GM23248 (cell line): Measurements from ENCODE around the gene EEPD1. TPM values are rescaled to one million over a fixed set of nuclear protein-coding genes. Genes with fewer than 3 reads are reported as not detected.

ENCODE experiments used
- DNase-seq: peaks from one replicate; pipeline ENCODE4 v3.0.0-alpha.2; 2015
- H2AFZ ChIP-seq: fragments of 200-600 bp; sonication (generic); 2 replicates; pipeline ENCODE4 v1.6.1; 2016; ENCODE audit warnings: antibody characterized with exemption
- H3F3A ChIP-seq: fragments of 200-600 bp; sonication (generic); 2 replicates; pipeline ENCODE4 v1.6.1; 2016; ENCODE audit warnings: mild to moderate bottlenecking, antibody characterized with exemption, mixed run types; ENCODE audit not compliant: insufficient read depth
- H3K27ac ChIP-seq: fragments of 200-600 bp; sonication (generic); 2 replicates; pipeline ENCODE4 v1.5.1; 2016; ENCODE audit warnings: mild to moderate bottlenecking
- H3K27me3 ChIP-seq: fragments of 200-600 bp; sonication (generic); replicated peaks from 2 replicates; pipeline ENCODE4 v1.6.1; 2016; ENCODE audit warnings: mild to moderate bottlenecking; ENCODE audit not compliant: insufficient read depth
- H3K36me3 ChIP-seq: fragments of 200-600 bp; sonication (generic); 2 replicates; pipeline ENCODE4 v1.6.1; 2016; ENCODE audit warnings: low read depth, mild to moderate bottlenecking
- H3K4me1 ChIP-seq: fragments of 200-600 bp; sonication (generic); 2 replicates; pipeline ENCODE4 v1.6.1; 2016; ENCODE audit warnings: mild to moderate bottlenecking; ENCODE audit not compliant: insufficient read depth
- H3K4me2 ChIP-seq: fragments of 200-600 bp; sonication (generic); one replicate; pipeline ENCODE4 v1.6.1; 2016; ENCODE audit warnings: mild to moderate bottlenecking; ENCODE audit not compliant: unreplicated experiment
- H3K4me3 ChIP-seq: fragments of 200-600 bp; sonication (generic); 2 replicates; pipeline ENCODE4 v1.5.1; 2016; ENCODE audit warnings: mild to moderate bottlenecking
- H3K79me2 ChIP-seq: fragments of 200-600 bp; sonication (generic); 2 replicates; pipeline ENCODE4 v1.6.1; 2016; ENCODE audit warnings: mild to moderate bottlenecking; ENCODE audit not compliant: insufficient read depth
- H3K9ac ChIP-seq: fragments of 200-600 bp; sonication (generic); 2 replicates; pipeline ENCODE4 v1.6.1; 2016; ENCODE audit warnings: mild to moderate bottlenecking
- H3K9me2 ChIP-seq: fragments of 200-600 bp; sonication (generic); 2 replicates; pipeline ENCODE4 v1.6.1; 2016; ENCODE audit warnings: mixed run types, mild to moderate bottlenecking, moderate library complexity; ENCODE audit not compliant: insufficient read depth
- H3K9me3 ChIP-seq: fragments of 200-600 bp; sonication (generic); one replicate; pipeline ENCODE4 v1.6.1; 2017; ENCODE audit warnings: low read depth
- H4K20me1 ChIP-seq: fragments of 200-600 bp; sonication (generic); 2 replicates; pipeline ENCODE4 v1.6.0; 2016; ENCODE audit not compliant: insufficient read depth
- EZH2 ChIP-seq: fragments of 200-600 bp; sonication (generic); IDR thresholded peaks from 2 replicates; pipeline ENCODE4 v1.6.1; 2018; ENCODE audit warnings: antibody characterized with exemption, mild to moderate bottlenecking; ENCODE audit not compliant: insufficient read depth, poor library complexity, severe bottlenecking
- EZH2phosphoT487 ChIP-seq: fragments of 200-600 bp; sonication (generic); IDR thresholded peaks from 2 replicates; pipeline ENCODE4 v1.6.1; 2018; ENCODE audit warnings: antibody characterized with exemption, moderate library complexity, mild to moderate bottlenecking, low read depth; ENCODE audit not compliant: insufficient read depth
- WGBS, 2 experiments: methylation state at CpG; one replicate each; pipeline ENCODE4 v1.1.6; 2015 to 2017; ENCODE audit warnings: low lambda C conversion rate in 2 of 2, low coverage in 1 of 2; ENCODE audit errors: missing lambda C conversion rate in 2 of 2; 5-methylcytosine and 5-hydroxymethylcytosine counted together
- in situ Hi-C: fragments of 300-500 bp; cut with MboI; formaldehyde crosslinking; loops from 2 replicates; pipeline ENCODE4 v1.15.0; 2020
- polyA plus RNA-seq: library from polyadenylated mRNA; unstranded; fragments of >200 nt; fragmentation: Nextera tagmentation; extraction: Ambion mirVana; gene quantifications from 2 replicates; pipeline ENCODE4 v1.2.1, GENCODE V29; 2016
- total RNA-seq: library from RNA; depleted of rRNA; stranded (reverse); fragments of >200 nt; shearing (Covaris generic); gene quantifications from 2 replicates; pipeline ENCODE4 v1.2.3, GENCODE V29; 2014

EEPD1 gene
- total and polyA plus RNA-seq, 2 experiments from 2014 or later = 1.6 to 5.2 TPM

DNA sequence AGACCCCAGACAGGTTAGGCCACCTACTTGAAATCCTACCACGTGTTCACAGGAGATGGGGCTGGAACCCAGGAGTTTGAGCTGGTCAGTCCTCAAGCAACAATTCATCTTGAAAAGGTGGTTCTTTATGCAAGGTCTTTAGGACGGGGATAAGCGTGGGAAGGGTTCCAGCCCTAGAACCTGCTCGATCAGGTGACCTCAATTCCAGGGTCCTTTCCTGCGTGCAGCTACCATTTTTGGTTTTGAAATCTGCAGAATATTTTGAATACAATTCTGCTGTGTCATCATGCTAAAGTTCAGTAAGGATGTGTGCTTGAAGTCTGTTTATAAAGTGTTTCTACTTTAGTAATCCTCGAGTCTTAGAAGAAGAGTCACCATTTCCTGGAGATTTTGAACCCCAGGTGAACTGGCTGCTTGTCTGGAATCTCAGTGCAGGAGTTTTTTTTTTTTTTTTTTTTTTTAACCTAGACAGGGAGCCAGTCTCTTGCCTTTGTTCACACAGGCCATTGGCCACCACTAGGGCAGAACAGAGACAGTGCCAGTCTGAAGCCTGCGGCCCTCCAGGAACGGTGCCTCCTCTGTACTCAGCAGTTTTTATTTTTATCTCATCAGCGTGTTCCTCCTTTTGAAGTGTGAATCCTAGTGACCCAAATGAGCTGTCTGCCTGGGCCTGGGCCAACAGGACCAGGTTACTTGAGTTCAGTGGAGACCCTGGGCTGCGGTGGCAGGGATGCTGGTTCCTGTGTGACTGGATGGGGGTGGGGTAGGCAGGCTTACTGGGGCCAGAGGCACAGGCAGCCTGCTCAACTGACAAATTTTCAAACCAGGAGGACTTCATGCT, 54.6 kb downstream of the EEPD1 start:
- Histone ChIP-seq H3K27me3 (no peaks in the 10 kb centered on the region), H3K27ac (peak overlapping the region; percentile 47), H3K79me2 (no peaks in the 10 kb centered on the region), H3K4me1 (peaks cover 19% of the 10 kb centered on the region), H3K4me2 (peak overlapping the region; percentile 59), H3K36me3 (no peaks in the 10 kb centered on the region), H3K4me3 (no peak overlapping the region), H3K9me2 (no peaks in the 10 kb centered on the region), H2AFZ (peak overlapping the region; percentile 21), H3F3A (peaks cover 14% of the 10 kb centered on the region), H3K9me3 (no peaks in the 10 kb centered on the region), H3K9ac (peak overlapping the region; percentile 20; the same call in 1 of the 2 replicates), H4K20me1 (no peaks in the 10 kb centered on the region)
- TF ChIP-seq EZH2 (no peak), EZH2phosphoT487 (no peak)
- WGBS, 2 experiments = 36 to 40% methylated on average over 10 of the region's 10 CpGs
- DNase-seq = peak; percentile 82
- in situ Hi-C loops = no loop called here

DNA sequence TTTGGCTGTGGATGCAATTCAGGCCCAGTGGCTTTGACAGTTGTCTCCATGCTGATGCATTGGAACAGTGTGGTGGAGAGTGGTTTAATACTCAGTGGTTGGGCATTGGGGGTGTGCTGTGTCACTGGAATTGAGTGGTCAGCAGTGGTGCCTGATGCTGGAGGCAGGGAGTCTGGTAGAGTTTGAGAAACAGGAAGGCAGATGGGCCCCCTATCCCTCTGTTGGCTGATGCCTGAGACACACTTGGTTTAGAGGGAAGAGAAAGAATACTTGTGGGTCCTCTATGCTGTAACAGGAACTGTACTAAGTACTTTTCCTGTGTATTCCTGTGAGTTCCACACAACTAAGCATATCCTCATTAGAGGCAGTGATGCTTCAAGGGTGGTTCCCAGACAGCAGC, 55.4 kb downstream of the EEPD1 start:
- Histone ChIP-seq H3K4me2 (peak overlapping the region; percentile 59), H3K27ac (peak overlapping the region; percentile 47; the same call in 1 of the 2 replicates), H3K36me3 (no peaks in the 10 kb centered on the region), H3K4me3 (no peak overlapping the region), H4K20me1 (no peaks in the 10 kb centered on the region), H3K9me2 (no peaks in the 10 kb centered on the region), H3K9ac (peak overlapping the region; percentile 20; the same call in 1 of the 2 replicates), H3K79me2 (no peaks in the 10 kb centered on the region), H2AFZ (peak overlapping the region; percentile 21), H3K9me3 (no peaks in the 10 kb centered on the region), H3F3A (peaks cover 14% of the 10 kb centered on the region), H3K4me1 (peaks cover 19% of the 10 kb centered on the region), H3K27me3 (no peaks in the 10 kb centered on the region)
- peak; percentile 49 for DNase-seq
- in situ Hi-C loops = no loop called here
- TF ChIP-seq EZH2phosphoT487 (no peak), EZH2 (no peak)

DNA sequence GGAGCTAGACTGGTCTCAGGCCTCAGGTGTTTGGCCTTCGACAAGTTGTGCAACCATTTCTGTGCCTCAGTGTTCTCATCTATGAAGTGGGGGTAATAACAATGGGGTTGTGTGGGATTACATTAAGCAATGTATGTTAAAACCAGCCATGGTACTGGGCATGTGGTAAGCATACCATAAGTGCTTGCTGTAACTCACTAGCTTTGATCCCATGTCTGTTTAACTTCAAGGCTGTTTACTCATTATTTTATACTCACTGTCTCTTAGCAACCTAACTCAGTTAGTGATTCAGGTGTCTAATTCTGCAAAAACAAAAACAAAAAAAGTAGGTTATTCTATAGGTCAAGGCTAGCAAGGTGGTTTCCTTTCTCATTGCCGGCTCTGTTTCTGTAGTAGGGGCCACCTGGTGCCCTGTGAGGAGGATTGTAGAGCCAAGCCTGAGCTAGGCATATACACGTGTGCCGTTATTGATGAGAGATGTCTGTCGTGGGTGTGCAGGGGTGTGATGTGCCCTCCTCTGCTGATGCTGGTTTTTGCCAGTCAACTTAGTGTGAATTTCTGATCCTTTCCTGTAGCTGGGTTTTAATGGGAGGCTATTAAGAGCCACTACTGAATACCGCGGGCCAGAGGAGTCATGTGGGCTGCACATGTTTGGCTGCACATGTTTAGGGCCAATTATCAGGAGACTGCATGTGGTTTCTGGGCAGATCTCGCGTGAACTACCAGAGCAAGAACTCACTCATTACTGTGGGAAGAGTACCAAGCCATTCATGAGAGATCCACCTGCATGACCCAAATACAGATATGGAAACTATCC, 56.2 kb downstream of the EEPD1 start:
- in situ Hi-C loops = no loop called here
- no peak overlapping the region for H3K9ac ChIP-seq
- H3K4me3 ChIP-seq = no peak overlapping the region
- H3K36me3 ChIP-seq = no peaks in the 10 kb centered on the region
- 60 to 61% methylated on average over 9 of the region's 9 CpGs for WGBS, 2 experiments
- H3K79me2 ChIP-seq = no peaks in the 10 kb centered on the region
- TF ChIP-seq EZH2 (no peak), EZH2phosphoT487 (no peak)
- peak overlapping the region; percentile 47; the same call in 1 of the 2 replicates for H3K27ac ChIP-seq
- no peak overlapping the region for H3K4me2 ChIP-seq
- H3K9me3 ChIP-seq = no peaks in the 10 kb centered on the region
- no peaks in the 10 kb centered on the region for H4K20me1 ChIP-seq
- peaks cover 14% of the 10 kb centered on the region for H3F3A ChIP-seq
- H3K27me3 ChIP-seq = no peaks in the 10 kb centered on the region
- peak; percentile 47 for DNase-seq
- peaks cover 19% of the 10 kb centered on the region for H3K4me1 ChIP-seq
- H3K9me2 ChIP-seq = no peaks in the 10 kb centered on the region
- H2AFZ ChIP-seq = no peak overlapping the region

- in situ Hi-C loops = no loop called here
- Histone ChIP-seq H3K9me2 (no peaks in the 10 kb centered on the region), H3K9ac (no peak overlapping the region), H3K4me1 (peaks cover 19% of the 10 kb centered on the region), H4K20me1 (no peaks in the 10 kb centered on the region), H3K27me3 (no peaks in the 10 kb centered on the region), H3F3A (peaks cover 14% of the 10 kb centered on the region), H3K9me3 (no peaks in the 10 kb centered on the region), H3K36me3 (no peaks in the 10 kb centered on the region), H3K4me2 (no peak overlapping the region), H3K79me2 (no peaks in the 10 kb centered on the region), H2AFZ (no peak overlapping the region), H3K4me3 (no peak overlapping the region), H3K27ac (no peak overlapping the region)
- TF ChIP-seq EZH2 (no peak), EZH2phosphoT487 (no peak)
- DNase-seq = no peak
- 23 to 52% methylated on average over 3 to 5 of the region's 5 CpGs for WGBS, 2 experiments
Measured at GRCh38 chr7:36209814-36210183, 56.7 kb downstream of the EEPD1 start.
